Glutamatergic neuron (in vitro differentiated cells): ENCODE results near the gene CFAP65. TPM values are rescaled to one million over a fixed set of nuclear protein-coding genes. Genes with fewer than 3 reads are reported as not detected.

Experiments used
- DNase-seq: peaks from one replicate; pipeline ENCODE4 v3.0.0; 2022
- H3K27ac Mint-ChIP-seq: one replicate; pipeline ENCODE4 v1.8.0; 2020; ENCODE audit warnings: mild to moderate bottlenecking, mixed read lengths, inconsistent platforms; ENCODE audit not compliant: unreplicated experiment
- H3K27me3 Mint-ChIP-seq: one replicate; pipeline ENCODE4 v1.8.0; 2020; ENCODE audit warnings: mild to moderate bottlenecking, moderate library complexity, mixed read lengths, inconsistent platforms; ENCODE audit not compliant: unreplicated experiment
- H3K36me3 Mint-ChIP-seq: one replicate; pipeline ENCODE4 v1.8.0; 2020; ENCODE audit warnings: mild to moderate bottlenecking, mixed read lengths, inconsistent platforms; ENCODE audit not compliant: unreplicated experiment
- H3K4me1 Mint-ChIP-seq: one replicate; pipeline ENCODE4 v1.8.0; 2020; ENCODE audit warnings: mild to moderate bottlenecking, low read depth, mixed read lengths, inconsistent platforms; ENCODE audit not compliant: unreplicated experiment
- H3K4me3 Mint-ChIP-seq: one replicate; pipeline ENCODE4 v1.8.0; 2020; ENCODE audit warnings: mild to moderate bottlenecking, mixed read lengths, inconsistent platforms; ENCODE audit not compliant: unreplicated experiment
- H3K9me3 Mint-ChIP-seq: one replicate; pipeline ENCODE4 v1.8.0; 2020; ENCODE audit warnings: mild to moderate bottlenecking, moderate library complexity, mixed read lengths, inconsistent platforms; ENCODE audit not compliant: unreplicated experiment
- total RNA-seq: library from RNA; stranded (reverse); fragmentation: NEBNext Ultra II Directional; extraction: Animal tissue kit (Norgen Biotek cat#: 25700); gene quantifications from one replicate; pipeline ENCODE4 v1.2.1, GENCODE V29; 2021; ENCODE audit not compliant: unreplicated experiment
- TF ChIP-seq, protein P1 (sequence below): fragments of 200-600 bp; sonication (generic); IDR thresholded peaks from one replicate; pipeline ENCODE4 v1.5.0; 2021; ENCODE audit not compliant: partially characterized antibody, unreplicated experiment

Gene CFAP65
- total RNA-seq, 1 donor from 2014 or later: 1.1 TPM

DNA sequence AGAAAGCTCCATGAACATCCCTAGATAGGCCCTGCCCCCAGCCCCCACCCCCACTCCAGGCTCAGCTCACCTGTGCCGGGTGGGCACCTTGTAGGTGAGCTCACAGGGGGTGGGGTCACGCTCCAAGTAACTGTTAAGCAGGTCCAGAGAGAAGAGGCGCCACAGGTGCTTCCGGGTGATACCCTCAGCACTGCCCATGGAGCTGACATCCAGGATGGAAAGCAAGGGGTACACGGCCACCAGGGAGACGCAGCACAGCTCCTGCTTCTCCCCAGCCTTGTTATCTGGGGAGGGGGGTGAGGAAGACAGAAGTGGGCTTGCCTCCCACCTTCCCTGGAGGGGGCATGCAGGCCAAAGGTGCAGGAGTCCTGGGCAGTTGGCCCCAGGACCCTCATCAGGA is 21.9 kb downstream of the CFAP65 start:
- Mint-ChIP-seq H3K27ac (no peak overlapping the region), H3K9me3 (peaks cover 2% of the 10 kb centered on the region), H3K36me3 (no peaks in the 10 kb centered on the region), H3K4me1 (no peaks in the 10 kb centered on the region), H3K27me3 (peaks cover 4% of the 10 kb centered on the region), H3K4me3 (no peak overlapping the region)
- DNase-seq: no peak
- TF ChIP-seq, protein P1, sequence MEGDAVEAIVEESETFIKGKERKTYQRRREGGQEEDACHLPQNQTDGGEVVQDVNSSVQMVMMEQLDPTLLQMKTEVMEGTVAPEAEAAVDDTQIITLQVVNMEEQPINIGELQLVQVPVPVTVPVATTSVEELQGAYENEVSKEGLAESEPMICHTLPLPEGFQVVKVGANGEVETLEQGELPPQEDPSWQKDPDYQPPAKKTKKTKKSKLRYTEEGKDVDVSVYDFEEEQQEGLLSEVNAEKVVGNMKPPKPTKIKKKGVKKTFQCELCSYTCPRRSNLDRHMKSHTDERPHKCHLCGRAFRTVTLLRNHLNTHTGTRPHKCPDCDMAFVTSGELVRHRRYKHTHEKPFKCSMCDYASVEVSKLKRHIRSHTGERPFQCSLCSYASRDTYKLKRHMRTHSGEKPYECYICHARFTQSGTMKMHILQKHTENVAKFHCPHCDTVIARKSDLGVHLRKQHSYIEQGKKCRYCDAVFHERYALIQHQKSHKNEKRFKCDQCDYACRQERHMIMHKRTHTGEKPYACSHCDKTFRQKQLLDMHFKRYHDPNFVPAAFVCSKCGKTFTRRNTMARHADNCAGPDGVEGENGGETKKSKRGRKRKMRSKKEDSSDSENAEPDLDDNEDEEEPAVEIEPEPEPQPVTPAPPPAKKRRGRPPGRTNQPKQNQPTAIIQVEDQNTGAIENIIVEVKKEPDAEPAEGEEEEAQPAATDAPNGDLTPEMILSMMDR: no peak

GRCh38 chr2:219018726-219019125 is 22.6 kb downstream of the CFAP65 start:
- H3K9me3 Mint-ChIP-seq: peaks cover 2% of the 10 kb centered on the region
- DNase-seq: no peak
- H3K4me1 Mint-ChIP-seq: no peaks in the 10 kb centered on the region
- peaks cover 4% of the 10 kb centered on the region for H3K27me3 Mint-ChIP-seq
- TF ChIP-seq, protein P1: no peak
- H3K27ac Mint-ChIP-seq: no peak overlapping the region
- no peak overlapping the region for H3K4me3 Mint-ChIP-seq
- no peaks in the 10 kb centered on the region for H3K36me3 Mint-ChIP-seq

GRCh38 chr2:219018286-219018685 is 23.0 kb downstream of the CFAP65 start:
- Mint-ChIP-seq H3K4me3 (no peak overlapping the region), H3K27me3 (peaks cover 4% of the 10 kb centered on the region), H3K36me3 (no peaks in the 10 kb centered on the region), H3K9me3 (peaks cover 2% of the 10 kb centered on the region), H3K27ac (no peak overlapping the region), H3K4me1 (no peaks in the 10 kb centered on the region)
- TF ChIP-seq, protein P1: no peak
- DNase-seq: no peak

DNA sequence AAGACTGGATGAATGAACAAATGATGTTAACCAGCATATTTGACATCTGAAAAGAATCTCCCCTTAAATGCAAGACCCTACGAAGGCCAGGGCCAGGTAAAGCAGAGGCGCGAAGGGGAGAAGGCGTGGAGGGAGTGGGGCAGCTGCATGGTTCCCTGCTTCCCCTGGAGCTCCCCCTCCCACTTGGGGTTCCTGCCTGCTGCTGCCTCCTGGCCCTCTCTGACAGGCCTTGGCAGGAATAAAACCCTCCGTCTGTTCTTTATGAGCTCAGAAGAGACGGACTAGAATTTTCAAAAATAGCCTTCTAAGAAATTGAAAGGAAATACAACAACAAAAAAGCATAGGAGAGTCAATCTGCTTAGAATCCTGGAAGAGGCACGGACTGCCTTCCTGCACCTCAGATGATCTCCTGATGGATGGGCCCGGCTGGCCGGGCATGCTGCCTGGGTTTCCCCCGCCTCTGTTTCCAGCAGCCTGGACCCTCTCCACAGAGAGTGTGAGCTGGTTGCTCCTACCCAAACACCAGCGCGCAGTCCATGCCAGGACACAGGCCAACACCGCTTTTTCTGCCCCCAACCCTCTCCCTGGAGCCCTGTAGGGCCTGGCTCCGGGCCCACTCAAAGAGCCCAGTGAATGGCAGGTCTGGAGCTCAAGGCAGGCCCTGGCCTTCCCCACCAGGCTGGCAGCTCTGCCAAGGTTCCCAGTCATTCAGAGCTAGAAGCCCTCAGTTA is 23.9 kb downstream of the CFAP65 start:
- H3K27ac Mint-ChIP-seq: no peak overlapping the region
- peaks cover 4% of the 10 kb centered on the region for H3K27me3 Mint-ChIP-seq
- no peaks in the 10 kb centered on the region for H3K4me1 Mint-ChIP-seq
- DNase-seq: no peak
- TF ChIP-seq, protein P1: no peak
- peaks cover 2% of the 10 kb centered on the region for H3K9me3 Mint-ChIP-seq
- H3K4me3 Mint-ChIP-seq: no peak overlapping the region
- H3K36me3 Mint-ChIP-seq: no peaks in the 10 kb centered on the region

- Mint-ChIP-seq H3K4me1 (no peaks in the 10 kb centered on the region), H3K9me3 (peaks cover 2% of the 10 kb centered on the region), H3K4me3 (no peak overlapping the region), H3K27ac (no peak overlapping the region), H3K36me3 (no peaks in the 10 kb centered on the region), H3K27me3 (peaks cover 4% of the 10 kb centered on the region)
- TF ChIP-seq, protein P1: no peak
- DNase-seq: no peak
Measured at GRCh38 chr2:219016721-219017120, 24.6 kb downstream of the CFAP65 start.
